Astrocyte of the spinal cord (primary cell): ENCODE data around the gene AZGP1.
A peak's percentile ranks its signal among the peaks of the same experiment; 100 is the strongest.

Source experiments
- DNase-seq: peaks from one replicate; pipeline ENCODE4 v3.0.0; 2011; ENCODE audit warnings: low read depth, low spot score
- H3K4me3 ChIP-seq: 2 replicates; pipeline ENCODE4 v1.5.1; 2011; ENCODE audit warnings: low read depth, mild to moderate bottlenecking, low read length, moderate library complexity
- in situ Hi-C: cut with HindIII; loops from 2 replicates; pipeline ENCODE4 v1.10.0; 2017; ENCODE audit warnings: low sequenced_read_pairs
- TF ChIP-seq, protein P1 (sequence below): IDR thresholded peaks from 2 replicates; pipeline ENCODE4 v1.5.1; 2012; ENCODE audit warnings: low read depth, mild to moderate bottlenecking, low read length, inconsistent platforms

Gene AZGP1

DNA sequence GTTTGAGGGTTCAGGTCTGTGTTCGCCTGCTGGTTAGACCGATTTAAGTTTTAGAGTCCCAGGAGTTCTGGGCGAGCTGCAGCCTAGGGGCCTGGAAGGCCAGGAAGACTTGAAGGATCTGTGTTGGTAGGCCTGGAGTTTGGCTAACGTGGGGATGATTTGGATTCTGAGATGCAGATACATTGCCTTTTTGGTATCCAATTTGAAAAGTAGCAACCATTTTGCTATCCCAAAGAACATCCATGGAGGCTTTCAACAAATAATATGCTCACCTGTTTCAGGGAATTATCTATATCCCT lies 56.1 kb downstream of the AZGP1 start:
- no peak for DNase-seq
- in situ Hi-C loops, result no loop called here
- TF ChIP-seq, protein P1, sequence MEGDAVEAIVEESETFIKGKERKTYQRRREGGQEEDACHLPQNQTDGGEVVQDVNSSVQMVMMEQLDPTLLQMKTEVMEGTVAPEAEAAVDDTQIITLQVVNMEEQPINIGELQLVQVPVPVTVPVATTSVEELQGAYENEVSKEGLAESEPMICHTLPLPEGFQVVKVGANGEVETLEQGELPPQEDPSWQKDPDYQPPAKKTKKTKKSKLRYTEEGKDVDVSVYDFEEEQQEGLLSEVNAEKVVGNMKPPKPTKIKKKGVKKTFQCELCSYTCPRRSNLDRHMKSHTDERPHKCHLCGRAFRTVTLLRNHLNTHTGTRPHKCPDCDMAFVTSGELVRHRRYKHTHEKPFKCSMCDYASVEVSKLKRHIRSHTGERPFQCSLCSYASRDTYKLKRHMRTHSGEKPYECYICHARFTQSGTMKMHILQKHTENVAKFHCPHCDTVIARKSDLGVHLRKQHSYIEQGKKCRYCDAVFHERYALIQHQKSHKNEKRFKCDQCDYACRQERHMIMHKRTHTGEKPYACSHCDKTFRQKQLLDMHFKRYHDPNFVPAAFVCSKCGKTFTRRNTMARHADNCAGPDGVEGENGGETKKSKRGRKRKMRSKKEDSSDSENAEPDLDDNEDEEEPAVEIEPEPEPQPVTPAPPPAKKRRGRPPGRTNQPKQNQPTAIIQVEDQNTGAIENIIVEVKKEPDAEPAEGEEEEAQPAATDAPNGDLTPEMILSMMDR, result no peak
- peak overlapping the region; percentile 75 for H3K4me3 ChIP-seq

DNA sequence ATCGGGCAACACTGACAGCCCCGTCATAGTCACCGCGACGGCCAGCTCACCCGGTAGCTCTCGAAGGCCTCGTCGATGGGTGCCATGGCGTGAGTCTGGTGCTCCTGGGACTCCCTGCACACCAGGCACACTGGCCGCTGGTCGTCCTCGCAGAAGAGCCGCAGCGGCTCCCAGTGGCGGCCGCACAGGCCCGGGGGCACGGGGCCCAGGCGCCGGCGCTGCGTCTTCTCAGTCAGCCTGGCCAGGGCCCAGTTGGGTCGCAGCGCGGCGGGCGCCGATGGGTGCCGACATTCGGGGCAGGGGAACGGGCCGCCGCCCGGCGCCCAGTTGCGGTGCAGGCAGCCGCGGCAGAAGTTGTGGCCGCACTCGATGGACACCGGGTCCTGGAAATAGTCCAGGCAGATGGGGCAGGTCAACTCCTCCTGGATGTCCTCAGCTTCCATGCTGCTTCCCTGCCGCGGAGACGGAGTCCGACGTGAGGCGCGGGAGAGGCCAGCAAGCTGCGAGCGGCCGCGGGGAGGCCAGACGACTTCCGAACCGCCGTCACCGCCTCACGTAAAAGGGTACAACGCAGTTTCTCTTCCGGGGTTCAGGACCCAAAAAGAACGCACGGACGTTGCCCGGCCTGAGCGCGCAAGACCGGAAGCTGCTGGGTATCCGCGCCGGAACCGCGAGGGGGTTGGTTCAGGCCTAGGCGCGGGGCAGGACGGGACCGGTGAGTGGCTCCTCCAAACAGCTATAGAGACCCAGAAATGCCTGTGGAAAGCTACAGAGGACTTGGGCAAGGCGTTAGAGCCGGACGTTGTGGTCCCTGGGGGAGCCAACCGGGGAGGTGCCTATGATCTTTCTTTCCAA lies 56.6 kb downstream of the AZGP1 start, which contains the start of gene TRIM4:
Gene TRIM4 (minus strand): TSS at position 572 of the 855 bp plus-strand sequence. CDS start 129 bp downstream, at position 443.
- peak; percentile 92 for DNase-seq
- H3K4me3 ChIP-seq, result peak within 1 kb of the TSS; percentile 75
- TF ChIP-seq, protein P1, result peak; percentile 27
- in situ Hi-C loops, result no loop called here
